Dermis microvascular lymphatic vessel endothelial cell (primary cell): Measurements from ENCODE around the gene ACVR1B. TPM values are rescaled to one million over a fixed set of nuclear protein-coding genes. Genes with fewer than 3 reads are reported as not detected.

Source experiments
- DNase-seq, 2 donors: peaks; one replicate each; pipeline versions ENCODE4 v3.0.0 to v3.0.0-alpha.2; 2010; ENCODE audit warnings: low read depth in 2 of 2
- total RNA-seq: library from RNA; depleted of rRNA; stranded (reverse); fragments of >200 nt; gene quantifications from 2 replicates; pipeline ENCODE4 v1.2.1, GENCODE V29; 2014

ACVR1B gene
- total RNA-seq, 1 donor from 2014 or later, result 8.3 TPM

- DNase-seq, result no peak
Observed at GRCh38 chr12:52043386-52044212, 92.1 kb downstream of the ACVR1B start.

GRCh38 chr12:52044292-52044983 lies 92.9 kb downstream of the ACVR1B start:
- DNase-seq, result peak; percentile 73 to 79

GRCh38 chr12:52045794-52046199 lies 94.3 kb downstream of the ACVR1B start:
- DNase-seq, result peak in 1 of 2 donors; percentile 39

Other genes with a start within 250 kb of the ACVR1B start
- gene FIGNL2, start 103.0 kb upstream of the ACVR1B start, total RNA-seq, result 0.39 and 1.3 TPM in 2 replicates
- gene ANKRD33, start 63.6 kb upstream of the ACVR1B start, total RNA-seq, result 0.13 and 0.26 TPM in 2 replicates
- gene ACVRL1, start 44.2 kb upstream of the ACVR1B start, total RNA-seq, result 313 and 416 TPM in 2 replicates
- gene TAMALIN, start 55.2 kb downstream of the ACVR1B start, total RNA-seq, result 19.4 and 34.0 TPM in 2 replicates
- gene NR4A1, start 99.7 kb downstream of the ACVR1B start, total RNA-seq, result 0.77 and 1.1 TPM in 2 replicates
- 52.8 and 58.3 TPM in 2 replicates for gene ATG101, start 118.3 kb downstream of the ACVR1B start, total RNA-seq
- gene SMIM41, start 128.0 kb downstream of the ACVR1B start, total RNA-seq, result under 0.01 TPM in 2 replicates
- 0.13 and 0.39 TPM in 2 replicates for gene KRT80, start 240.3 kb downstream of the ACVR1B start, total RNA-seq